SK-N-SH (cell line): Measurements from ENCODE around the gene TMPRSS12. TPM values are rescaled to one million over a fixed set of nuclear protein-coding genes. Genes with fewer than 3 reads are reported as not detected.
"Not testable (repeated sequence)": the region's sequence is repeated elsewhere in the genome, so short reads cannot be mapped to it uniquely, and the experiment has no call there.

ENCODE experiments used
- CTCF ChIA-PET: fragments of 300-600, 350-600 bp; formaldehyde crosslinking; extraction: SDS; loops from one replicate; lab custom pipeline; 2021; lab: Yijun Ruan, JAX
- POLR2A ChIA-PET: fragments of 350-600 bp; sonication (Branson Sonifier 250); formaldehyde crosslinking; extraction: SDS; loops from one replicate; lab custom pipeline; 2020; ENCODE audit warnings: antibody characterized with exemption, inconsistent platforms; lab: Yijun Ruan, JAX
- DNase-seq: peaks from one replicate; pipeline ENCODE4 v3.0.0; 2012
- H2AFZ ChIP-seq: fragments of 200-600 bp; sonication (generic); 2 replicates; pipeline ENCODE4 v1.8.1; 2016; ENCODE audit warnings: antibody characterized with exemption, mild to moderate bottlenecking, low read depth
- H3F3A ChIP-seq: fragments of 200-600 bp; sonication (generic); replicated peaks from 2 replicates; pipeline ENCODE3; 2016; ENCODE audit warnings: antibody characterized with exemption, mild to moderate bottlenecking; ENCODE audit not compliant: insufficient read depth
- H3K27ac ChIP-seq, 2 experiments: fragments of 200-500 bp in 1 of 2; fragments of 200-600 bp in 1 of 2; sonication (Bioruptor generic) in 1 of 2; sonication (generic), shearing (Covaris generic) in 1 of 2; 2 replicates each; pipeline versions ENCODE4 v1.5.1 to v1.6.1; 2014 to 2016; ENCODE audit warnings: low read depth in 2 of 2, inconsistent platforms in 1 of 2, low read length in 1 of 2, mild to moderate bottlenecking in 1 of 2, mixed read lengths in 1 of 2
- H3K27me3 ChIP-seq: fragments of 200-600 bp; sonication (generic), shearing (Covaris generic); 2 replicates; pipeline ENCODE4 v1.6.1; 2016; ENCODE audit warnings: mixed run types; ENCODE audit not compliant: insufficient read depth
- H3K36me3 ChIP-seq, 2 experiments: fragments of 200-500 bp in 1 of 2; fragments of 200-600 bp in 1 of 2; sonication (Bioruptor generic) in 1 of 2; sonication (generic) in 1 of 2; replicated peaks in 1 of 2; 2 replicates each; pipeline versions ENCODE3 to v1.5.1; 2014 to 2016; ENCODE audit warnings: low read length in 1 of 2, mild to moderate bottlenecking in 1 of 2; ENCODE audit not compliant: insufficient read depth in 2 of 2, control insufficient read depth in 1 of 2
- H3K4me1 ChIP-seq, 2 experiments: fragments of 200-500 bp in 1 of 2; fragments of 200-600 bp in 1 of 2; sonication (Bioruptor generic) in 1 of 2; sonication (generic), shearing (Covaris generic) in 1 of 2; 2 replicates each; pipeline versions ENCODE4 v1.5.1 to v1.6.1; 2014 to 2016; ENCODE audit warnings: low read depth in 1 of 2, low read length in 1 of 2, mixed run types in 1 of 2; ENCODE audit not compliant: insufficient read depth in 2 of 2, control insufficient read depth in 1 of 2
- H3K4me2 ChIP-seq: fragments of 200-600 bp; sonication (generic), shearing (Covaris generic); 2 replicates; pipeline ENCODE4 v1.6.1; 2017; ENCODE audit warnings: mixed run types
- H3K4me3 ChIP-seq, 2 experiments: fragments of 200-500 bp in 1 of 2; fragments of 200-600 bp in 1 of 2; sonication (Bioruptor generic) in 1 of 2; sonication (generic), shearing (Covaris generic) in 1 of 2; 2 replicates each; pipeline versions ENCODE4 v1.5.1 to v1.8.1; 2014 to 2016; ENCODE audit warnings: low read depth in 2 of 2, inconsistent platforms in 1 of 2, low read length in 1 of 2, mild to moderate bottlenecking in 1 of 2, mixed read lengths in 1 of 2, moderate library complexity in 1 of 2
- H3K79me2 ChIP-seq: fragments of 200-600 bp; sonication (generic); 2 replicates; pipeline ENCODE4 v1.8.1; 2017; ENCODE audit warnings: mild to moderate bottlenecking; ENCODE audit not compliant: insufficient read depth
- H3K9ac ChIP-seq: fragments of 200-600 bp; sonication (generic); 2 replicates; pipeline ENCODE4 v1.6.1; 2017; ENCODE audit warnings: mixed run types
- H3K9me2 ChIP-seq: fragments of 200-600 bp; sonication (generic); 2 replicates; pipeline ENCODE4 v1.6.1; 2017; ENCODE audit warnings: mixed run types
- H3K9me3 ChIP-seq: fragments of 200-600 bp; sonication (generic); 2 replicates; pipeline ENCODE4 v1.6.1; 2017; ENCODE audit warnings: mixed run types, mild to moderate bottlenecking, moderate library complexity
- H4K20me1 ChIP-seq: fragments of 200-600 bp; sonication (generic); 2 replicates; pipeline ENCODE4 v1.6.1; 2017; ENCODE audit warnings: mild to moderate bottlenecking, mixed run types; ENCODE audit not compliant: insufficient read depth
- CHD2 ChIP-seq: fragments of 150-350 bp; IDR thresholded peaks from 2 replicates; pipeline ENCODE4 v1.6.1; 2018; ENCODE audit warnings: low read length; ENCODE audit not compliant: partially characterized antibody
- ELF1 ChIP-seq: IDR thresholded peaks from 2 replicates; pipeline ENCODE4 v1.4.0; 2012
- EP300 ChIP-seq, 2 experiments: IDR thresholded peaks; 2 replicates each; pipeline versions ENCODE4 v1.4.0 to v1.6.1; 2012; ENCODE audit warnings: borderline replicate concordance in 1 of 2, low read depth in 1 of 2, low read length in 1 of 2
- EZH2phosphoT487 ChIP-seq: fragments of 200-600 bp; sonication (generic); IDR thresholded peaks from 2 replicates; pipeline ENCODE4 v1.6.1; 2017; ENCODE audit warnings: low read depth, mixed run types, mild to moderate bottlenecking, antibody characterized with exemption, moderate library complexity, borderline replicate concordance
- GABPA ChIP-seq: IDR thresholded peaks from 2 replicates; pipeline ENCODE4 v1.4.0; 2012; ENCODE audit warnings: low read depth, mild to moderate bottlenecking
- MAX ChIP-seq: IDR thresholded peaks from 2 replicates; pipeline ENCODE4 v1.4.0; 2012; ENCODE audit warnings: low read depth
- MEF2A ChIP-seq: IDR thresholded peaks from 2 replicates; pipeline ENCODE4 v1.4.0; 2012; ENCODE audit warnings: low read depth, borderline replicate concordance
- NFIC ChIP-seq: IDR thresholded peaks from 2 replicates; pipeline ENCODE4 v1.4.0; 2012; ENCODE audit warnings: borderline replicate concordance
- PBX3 ChIP-seq: IDR thresholded peaks from 2 replicates; pipeline ENCODE4; 2012
- RAD21 ChIP-seq: IDR thresholded peaks from 2 replicates; pipeline ENCODE4 v1.6.1; 2012; ENCODE audit warnings: mild to moderate bottlenecking, low read length
- RXRA ChIP-seq: IDR thresholded peaks from 2 replicates; pipeline ENCODE4 v1.4.0; 2012; ENCODE audit warnings: low read depth, mild to moderate bottlenecking, borderline replicate concordance
- SMC3 ChIP-seq: IDR thresholded peaks from 2 replicates; pipeline ENCODE4 v1.6.1; 2012; ENCODE audit warnings: low read depth, low read length, improper control_type of control experiment
- TCF12 ChIP-seq: IDR thresholded peaks from 2 replicates; pipeline ENCODE4 v1.4.0; 2012
- TEAD4 ChIP-seq: IDR thresholded peaks from 2 replicates; pipeline ENCODE4 v1.4.0; 2012; ENCODE audit warnings: mild to moderate bottlenecking, borderline replicate concordance; ENCODE audit not compliant: insufficient read depth
- USF2 ChIP-seq: fragments of 150-350 bp; IDR thresholded peaks from 2 replicates; pipeline ENCODE4 v1.6.1; 2017; ENCODE audit warnings: antibody characterized with exemption, low read length, low read depth, borderline replicate concordance
- YY1 ChIP-seq: IDR thresholded peaks from 2 replicates; pipeline ENCODE4 v1.4.0; 2012; ENCODE audit warnings: low read depth, mild to moderate bottlenecking
- ZBTB33 ChIP-seq: IDR thresholded peaks from 2 replicates; pipeline ENCODE4 v1.4.0; 2012; ENCODE audit warnings: low read depth, borderline replicate concordance
- WGBS: methylation state at CpG from one replicate; pipeline ENCODE4 v1.1.6; 2017; ENCODE audit warnings: low lambda C conversion rate; 5-methylcytosine and 5-hydroxymethylcytosine counted together
- polyA plus RNA-seq, 3 experiments: library from polyadenylated mRNA; depleted of rRNA; stranded (reverse); fragments of >200 nt; gene quantifications; 2 replicates each; pipeline ENCODE4 v1.2.3, GENCODE V29; 2012

Gene TMPRSS12
- polyA plus RNA-seq, 1 of the 3 experiments (the other 2 are of a cell fraction): not detected

GRCh38 chr12:50929831-50930230 is 87.1 kb downstream of the TMPRSS12 start:
- CTCF ChIA-PET: interaction anchor here (0.6 kb wide), 1 partner anchor 91 kb away, joined by 3 read pairs; no protein-coding TSS in a partner anchor
- DNase-seq: no peak
- 90% methylated on average over 3 of the region's 3 CpGs for WGBS

GRCh38 chr12:50930477-50930876 is 87.8 kb downstream of the TMPRSS12 start:
- H3K27ac ChIP-seq, POLR2A ChIA-PET, H2AFZ ChIP-seq, H3K9me3 ChIP-seq, H3K36me3 ChIP-seq, H3K27me3 ChIP-seq, H3K9me2 ChIP-seq, H3K9ac ChIP-seq, H3K4me3 ChIP-seq, H3F3A ChIP-seq, DNase-seq, H4K20me1 ChIP-seq, H3K79me2 ChIP-seq, H3K4me2 ChIP-seq: not testable (repeated sequence)
- peaks cover 0 to 16% of the 10 kb centered on the region in 2 experiments; a peak in 2 of 4 replicates for H3K4me1 ChIP-seq
- CTCF ChIA-PET: interaction anchor here (0.6 to 1.0 kb wide), 2 partner anchors 9 to 92 kb away, joined by 3 read pairs; no protein-coding TSS in a partner anchor
- 88% methylated on average over 12 of the region's 12 CpGs for WGBS

More at GRCh38 chr12:50929831-50930230, 87.1 kb downstream of the TMPRSS12 start:
- H3K27me3 ChIP-seq: no peaks in the 10 kb centered on the region
- no peak for TF ChIP-seq NFIC
- TF ChIP-seq CHD2: no peak
- TF ChIP-seq GABPA: no peak
- no peak for TF ChIP-seq EZH2phosphoT487
- TF ChIP-seq ZBTB33: no peak
- no peak for TF ChIP-seq MEF2A
- TF ChIP-seq TCF12: no peak
- no peak for TF ChIP-seq YY1
- TF ChIP-seq USF2: no peak
- no peak for TF ChIP-seq TEAD4
- TF ChIP-seq RXRA: no peak
- TF ChIP-seq ELF1: no peak
- TF ChIP-seq RAD21: no peak
- no peak for TF ChIP-seq SMC3
- TF ChIP-seq PBX3: no peak
- TF ChIP-seq EP300 (IDR thresholded peaks at IDR 0.05; ENCODE audit: borderline replicate concordance in 1 of 2, low read depth in 1 of 2, low read length in 1 of 2): no peak
- TF ChIP-seq MAX: no peak
- no peak overlapping the region for H3K4me2 ChIP-seq
- H3K79me2 ChIP-seq: no peaks in the 10 kb centered on the region
- no peaks in the 10 kb centered on the region for H4K20me1 ChIP-seq
- H3K4me1 ChIP-seq: peaks cover 0 to 16% of the 10 kb centered on the region in 2 experiments; a peak in 2 of 4 replicates
- H3K36me3 ChIP-seq: peaks cover 0 to 3% of the 10 kb centered on the region in 2 experiments
- POLR2A ChIA-PET: no interaction called here
- H2AFZ ChIP-seq: no peak overlapping the region
- H3F3A ChIP-seq: no peaks in the 10 kb centered on the region
- no peak overlapping the region for H3K27ac ChIP-seq
- no peaks in the 10 kb centered on the region for H3K9me3 ChIP-seq
- no peak overlapping the region for H3K4me3 ChIP-seq
- H3K9ac ChIP-seq: no peak overlapping the region
- no peaks in the 10 kb centered on the region for H3K9me2 ChIP-seq
